Stimulated activated CD8-positive, alpha-beta memory T cell treated with anti-CD3 and anti-CD28 coated beads, Interleukin-7, amount 100 ng/mL, for 1 hour (primary cell): ENCODE data around the gene RDX.
"Not testable (repeated sequence)": the region's sequence is repeated elsewhere in the genome, so short reads cannot be mapped to it uniquely, and the experiment has no call there.

Experiments used
- DNase-seq, 2 donors: peaks; one replicate each; pipeline ENCODE4 v3.0.0-alpha.2; 2020; ENCODE audit warnings: low read depth in 2 of 2

RDX gene

GRCh38 chr11:110305169-110306018, 9.0 kb upstream of the RDX start:
- DNase-seq, result no peak

GRCh38 chr11:110303414-110303826, 7.0 kb upstream of the RDX start:
- no peak for DNase-seq

- no peak for DNase-seq
These were observed 5.2 kb upstream of the RDX start for GRCh38 chr11:110301577-110301976.

- DNase-seq, result no peak
These were observed 4.6 kb upstream of the RDX start for GRCh38 chr11:110301032-110301431.

GRCh38 chr11:110299006-110299785, 2.8 kb upstream of the RDX start:
- no peak for DNase-seq

- DNase-seq, result no peak
These were observed 1.9 kb upstream of the RDX start for GRCh38 chr11:110298301-110298765.

GRCh38 chr11:110297726-110298300, 1.4 kb upstream of the RDX start:
- no peak for DNase-seq

GRCh38 chr11:110297076-110297725, 787 bp upstream of the RDX start:
- no peak for DNase-seq

GRCh38 chr11:110295531-110296225, 736 bp downstream of the RDX start:
- peak in 1 of 2 donors; percentile 4 for DNase-seq

GRCh38 chr11:110295086-110295485, 1.3 kb downstream of the RDX start:
- no peak for DNase-seq

GRCh38 chr11:110294509-110294908, 1.9 kb downstream of the RDX start:
- no peak for DNase-seq

GRCh38 chr11:110293389-110293788, 3.0 kb downstream of the RDX start:
- no peak for DNase-seq

- DNase-seq, result not testable (repeated sequence)
These were observed 4.3 kb downstream of the RDX start for GRCh38 chr11:110292146-110292545.

- no peak for DNase-seq
These were observed 5.7 kb downstream of the RDX start for GRCh38 chr11:110290591-110291334.

GRCh38 chr11:110289472-110289871, 6.9 kb downstream of the RDX start:
- no peak for DNase-seq

- DNase-seq, result no peak
These were observed 8.9 kb downstream of the RDX start for GRCh38 chr11:110287537-110287936.

- DNase-seq, result no peak
These were observed 9.9 kb downstream of the RDX start for GRCh38 chr11:110286298-110287040.

- DNase-seq, result no peak
These were observed 12.6 kb downstream of the RDX start for GRCh38 chr11:110283862-110284261.

GRCh38 chr11:110280595-110280994, 15.8 kb downstream of the RDX start:
- not testable (repeated sequence) for DNase-seq

- no peak for DNase-seq
These were observed 16.5 kb downstream of the RDX start for GRCh38 chr11:110279881-110280280.
